ENCODE measurements around the gene SEC23B.
"Not testable (repeated sequence)": the region's sequence is repeated elsewhere in the genome, so short reads cannot be mapped to it uniquely, and the experiment has no call there.

SEC23B gene

GRCh38 chr20:18526761-18527160 is 19.0 kb downstream of the SEC23B start:
- DNase-seq, result not testable (repeated sequence)

- no peak for DNase-seq
These were observed 19.6 kb downstream of the SEC23B start for GRCh38 chr20:18527339-18527738.

- DNase-seq, result no peak
These were observed 20.1 kb downstream of the SEC23B start for GRCh38 chr20:18527836-18528235.

GRCh38 chr20:18529041-18529440 is 21.3 kb downstream of the SEC23B start:
- DNase-seq, result no peak

GRCh38 chr20:18532626-18533025 is 24.9 kb downstream of the SEC23B start:
- no peak for DNase-seq

GRCh38 chr20:18533491-18533890 is 25.8 kb downstream of the SEC23B start:
- DNase-seq, result no peak

GRCh38 chr20:18533978-18534644 is 26.4 kb downstream of the SEC23B start:
- DNase-seq, result no peak

- DNase-seq, result no peak
These were observed 29.9 kb downstream of the SEC23B start for GRCh38 chr20:18537651-18538050.

- DNase-seq, result no peak
These were observed 34.0 kb downstream of the SEC23B start for GRCh38 chr20:18541741-18542140.

GRCh38 chr20:18543216-18543615 is 35.5 kb downstream of the SEC23B start:
- DNase-seq, result no peak

- peak; percentile 99 for DNase-seq
These were observed 36.2 kb downstream of the SEC23B start for GRCh38 chr20:18543932-18544331.

- peak; percentile 14 for DNase-seq
These were observed 37.8 kb downstream of the SEC23B start for GRCh38 chr20:18545566-18545965.

GRCh38 chr20:18548465-18548864 is 40.7 kb downstream of the SEC23B start:
- no peak for DNase-seq

- no peak for DNase-seq
These were observed 46.0 kb downstream of the SEC23B start for GRCh38 chr20:18553746-18554145.

- peak; percentile 95 for DNase-seq
These were observed 59.4 kb downstream of the SEC23B start, which contains the start of gene SMIM26 for GRCh38 chr20:18566892-18567738. Gene SMIM26, plus strand, starts transcription at chr20:18567432. Its CDS starts 47 bp downstream, at chr20:18567479.

- DNase-seq, result peak; percentile 31
These were observed 60.0 kb downstream of the SEC23B start for GRCh38 chr20:18567739-18568091.

- DNase-seq, result no peak
These were observed 63.3 kb downstream of the SEC23B start for GRCh38 chr20:18571009-18571408.

GRCh38 chr20:18571578-18571977 is 63.8 kb downstream of the SEC23B start:
- DNase-seq, result no peak

GRCh38 chr20:18577942-18578341 is 70.2 kb downstream of the SEC23B start:
- DNase-seq, result no peak

- DNase-seq, result no peak
These were observed 70.8 kb downstream of the SEC23B start for GRCh38 chr20:18578581-18578980.

GRCh38 chr20:18580012-18580411 is 72.3 kb downstream of the SEC23B start:
- DNase-seq, result no peak

GRCh38 chr20:18585134-18585533 is 77.4 kb downstream of the SEC23B start:
- peak; percentile 8 for DNase-seq

GRCh38 chr20:18587665-18588573 is 80.2 kb downstream of the SEC23B start, which contains the start of gene DTD1:
Gene DTD1, plus strand, starts transcription at chr20:18588054. Its CDS starts 19 bp downstream, at chr20:18588073.
- DNase-seq, result peak; percentile 93
